HG02610 (cell line): ENCODE measurements around the gene NMNAT1.
"Not testable (repeated sequence)": the region's sequence is repeated elsewhere in the genome, so short reads cannot be mapped to it uniquely, and the experiment has no call there.

Source experiments
- ATAC-seq: cut with Tn5 transposase; IDR thresholded peaks from one replicate; pipeline ENCODE4 v1.9.1; 2021; ENCODE audit warnings: mild to moderate bottlenecking, moderate library complexity; ENCODE audit not compliant: unreplicated experiment

The NMNAT1 gene

DNA sequence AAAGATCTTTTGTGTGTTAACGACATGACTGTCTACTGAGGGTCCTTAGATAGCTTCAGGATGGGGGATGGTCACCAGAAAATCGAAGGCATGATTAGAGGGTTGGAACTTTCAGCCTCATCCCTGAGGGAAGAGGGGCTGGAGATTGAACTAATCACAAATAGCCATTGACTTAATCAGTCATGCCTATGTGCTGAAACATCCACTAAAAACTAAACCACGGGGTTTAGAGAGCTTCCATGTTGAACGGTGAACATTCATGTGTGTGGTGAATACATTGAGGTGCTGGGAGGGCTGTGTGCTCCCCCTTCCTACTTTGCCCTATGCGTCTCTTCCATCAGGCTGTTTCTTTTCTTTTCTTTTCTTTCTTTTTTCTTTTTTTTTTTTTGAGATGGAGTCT lies 70.7 kb downstream of the NMNAT1 start:
- no peak for ATAC-seq

DNA sequence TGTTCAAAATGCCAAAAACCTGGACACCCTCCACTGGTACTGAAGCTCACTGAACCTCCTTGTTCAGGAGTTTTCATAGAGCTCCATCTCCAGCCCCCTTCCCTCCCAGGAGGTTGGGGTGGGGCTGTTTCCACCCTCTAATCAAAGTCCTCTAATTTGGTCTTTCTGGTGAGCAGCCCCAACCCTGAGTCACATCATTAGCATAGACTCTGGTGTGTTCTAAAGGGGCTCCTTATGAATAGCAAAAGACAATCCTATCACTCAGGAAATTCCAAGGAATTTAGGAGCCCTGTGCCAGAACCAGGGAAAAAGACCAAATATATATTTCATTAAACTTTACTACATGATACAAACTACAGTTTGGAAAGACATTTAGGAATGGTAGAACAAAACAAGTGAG lies 76.3 kb downstream of the NMNAT1 start:
- no peak for ATAC-seq

- no peak for ATAC-seq
Observed at GRCh38 chr1:10020086-10020485, 76.8 kb downstream of the NMNAT1 start.

GRCh38 chr1:10020678-10021077 lies 77.4 kb downstream of the NMNAT1 start:
- ATAC-seq = not testable (repeated sequence)

GRCh38 chr1:10021992-10022391 lies 78.7 kb downstream of the NMNAT1 start:
- ATAC-seq = not testable (repeated sequence)

DNA sequence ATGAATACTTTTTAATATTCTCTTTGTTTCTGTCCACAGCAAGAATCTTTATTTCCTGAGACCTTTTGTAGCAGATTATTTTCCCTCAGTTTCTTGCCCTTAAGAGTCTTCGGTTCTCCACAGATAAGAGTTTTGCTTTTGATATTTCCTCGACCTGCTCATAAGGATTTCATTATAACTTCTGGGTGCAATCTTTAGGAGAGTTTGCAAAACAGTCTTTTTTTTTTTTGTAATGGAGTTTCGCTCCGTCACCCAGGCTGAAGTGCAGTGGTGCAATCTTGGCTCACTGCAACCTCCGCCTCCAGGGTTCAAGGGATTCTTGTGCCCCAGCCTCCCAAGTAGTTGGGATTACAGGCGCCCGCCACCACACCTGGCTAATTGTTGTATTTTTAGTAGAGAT lies 79.4 kb downstream of the NMNAT1 start:
- ATAC-seq = no peak

- ATAC-seq = no peak
Observed at GRCh38 chr1:10025354-10025753, 82.1 kb downstream of the NMNAT1 start.

GRCh38 chr1:10027027-10027426 lies 83.8 kb downstream of the NMNAT1 start:
- ATAC-seq = no peak

DNA sequence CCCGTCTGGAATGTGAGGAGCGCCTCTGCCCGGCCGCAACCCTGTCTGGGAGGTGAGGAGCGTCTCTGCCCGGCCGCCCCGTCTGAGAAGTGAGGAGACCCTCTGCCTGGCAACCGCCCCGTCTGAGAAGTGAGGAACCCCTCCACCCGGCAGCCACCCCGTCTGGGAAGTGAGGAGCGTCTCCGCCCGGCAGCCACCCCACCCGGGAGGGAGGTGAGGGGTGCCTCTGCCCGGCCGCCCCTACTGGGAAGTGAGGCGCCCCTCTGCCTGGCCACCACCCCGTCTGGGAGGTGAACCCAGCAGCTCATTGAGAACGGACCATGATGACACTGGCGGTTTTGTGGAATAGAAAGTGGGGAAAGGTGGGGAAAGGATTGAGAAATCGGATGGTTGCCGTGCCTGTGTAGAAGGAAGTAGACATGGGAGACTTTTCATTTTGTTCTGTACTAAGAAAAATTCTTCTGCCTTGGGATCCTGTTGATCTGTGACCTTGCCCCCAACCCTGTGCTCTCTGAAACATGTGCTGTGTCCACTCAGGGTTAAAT lies 85.8 kb downstream of the NMNAT1 start:
- not testable (repeated sequence) for ATAC-seq

GRCh38 chr1:10031461-10031860 lies 88.2 kb downstream of the NMNAT1 start:
- no peak for ATAC-seq

DNA sequence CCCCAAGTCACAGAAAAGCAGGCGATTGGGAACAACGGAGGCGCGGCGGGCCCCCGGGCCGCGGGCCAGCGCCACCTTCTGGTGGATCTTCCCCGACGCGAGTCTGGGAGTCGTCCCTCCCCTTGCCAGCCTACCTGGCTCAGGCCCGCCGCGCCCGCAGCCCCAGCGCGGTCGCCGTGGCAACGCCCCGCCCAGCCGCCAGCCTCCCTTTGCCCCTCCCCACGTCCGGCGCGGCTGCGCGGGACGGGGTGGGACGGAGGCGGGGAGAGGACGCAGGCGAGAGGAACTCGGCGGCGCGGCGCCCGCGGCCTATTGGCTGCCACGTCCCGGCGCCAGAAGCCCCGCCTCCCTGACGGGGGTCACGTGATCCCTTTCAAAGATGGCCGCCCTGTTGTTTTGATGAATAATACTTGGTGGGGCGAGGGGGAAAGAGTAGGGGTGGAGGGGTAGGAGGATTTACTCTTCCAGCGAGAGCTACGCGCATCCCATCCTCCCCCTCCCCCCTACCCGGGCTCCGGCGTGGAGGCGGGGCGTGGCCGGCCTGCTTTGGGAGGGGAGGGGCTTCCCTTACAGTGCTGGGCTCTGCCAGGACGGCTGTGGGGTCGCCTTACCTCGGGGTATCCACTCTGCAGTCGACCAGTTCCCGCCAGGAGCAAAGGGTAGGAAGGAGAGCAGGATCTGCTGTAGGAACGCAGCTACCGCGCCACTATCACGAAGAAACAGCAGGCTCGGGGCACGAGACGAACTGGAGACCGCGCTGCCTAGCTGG lies 89.5 kb downstream of the NMNAT1 start, which contains the start of gene UBE4B:
Gene UBE4B (plus strand): TSS at position 369 of the 769 bp plus-strand sequence. CDS start 713 bp downstream, outside the sequence.
- ATAC-seq = peak; percentile 97

DNA sequence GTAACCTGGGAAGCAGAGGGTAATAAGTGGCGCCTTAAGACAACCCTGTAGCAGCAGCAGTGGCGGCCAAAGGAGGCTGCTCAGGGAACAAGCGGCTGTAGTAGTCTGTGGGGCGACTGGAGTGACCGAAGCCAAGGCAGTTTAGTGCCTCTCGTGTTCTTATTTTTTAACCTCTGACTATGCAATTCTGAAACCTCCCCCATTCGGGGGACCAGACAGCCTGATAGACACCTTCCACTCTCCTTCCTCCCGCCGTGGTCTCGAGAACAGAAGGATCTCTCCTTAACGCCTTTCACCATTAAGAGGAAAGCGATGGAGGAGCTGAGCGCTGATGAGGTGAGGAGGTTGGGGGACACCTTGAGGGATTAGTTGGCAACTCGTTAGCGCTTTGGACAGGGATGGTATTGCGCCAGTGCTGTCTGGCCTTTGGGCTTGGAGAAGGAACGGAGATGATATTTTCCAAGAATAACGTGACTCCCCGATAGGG lies 90.1 kb downstream of the NMNAT1 start:
- ATAC-seq = peak; percentile 7
